MG63 (cell line): ENCODE measurements around the gene TMEM272. TPM values are rescaled to one million over a fixed set of nuclear protein-coding genes. Genes with fewer than 3 reads are reported as not detected.

Experiments
- DNase-seq: peaks from one replicate; pipeline ENCODE4 v3.0.0-alpha.2; 2020
- H3K27me3 ChIP-seq: fragments of 250-450 bp; sonication (Bioruptor Pico); 2 replicates; pipeline ENCODE4 v1.5.1; 2020; ENCODE audit warnings: mild to moderate bottlenecking, moderate library complexity
- H3K36me3 ChIP-seq: fragments of 250-450 bp; sonication (Bioruptor Pico); 2 replicates; pipeline ENCODE4 v1.5.1; 2020; ENCODE audit warnings: mild to moderate bottlenecking, moderate library complexity
- H3K4me3 ChIP-seq: fragments of 250-450 bp; sonication (Bioruptor Pico); 2 replicates; pipeline ENCODE4 v1.5.1; 2020; ENCODE audit warnings: mild to moderate bottlenecking, moderate library complexity
- H3K9me3 ChIP-seq: fragments of 250-450 bp; sonication (Bioruptor Pico); 2 replicates; pipeline ENCODE4 v1.5.1; 2020; ENCODE audit warnings: mild to moderate bottlenecking, moderate library complexity
- total RNA-seq: library from RNA; depleted of rRNA; stranded (reverse); fragments of >200 nt; shearing (Covaris generic); gene quantifications from 2 replicates; pipeline ENCODE4 v1.2.3, GENCODE V29; 2014; ENCODE audit warnings: low replicate concordance

Gene TMEM272
- total RNA-seq, 1 experiment from 2014 or later: not detected

- Histone ChIP-seq H3K36me3 (no peaks in the 10 kb centered on the region), H3K4me3 (no peak overlapping the region), H3K9me3 (no peaks in the 10 kb centered on the region), H3K27me3 (peaks cover 2% of the 10 kb centered on the region; the same call in 1 of the 2 replicates)
- DNase-seq: no peak
Observed at GRCh38 chr13:51819544-51819943, 25.4 kb downstream of the TMEM272 start.

- H3K36me3 ChIP-seq: no peaks in the 10 kb centered on the region
- H3K27me3 ChIP-seq: peaks cover 2% of the 10 kb centered on the region; the same call in 1 of the 2 replicates
- H3K9me3 ChIP-seq: no peaks in the 10 kb centered on the region
- DNase-seq: peak; percentile 38
- H3K4me3 ChIP-seq: no peak overlapping the region
Observed at GRCh38 chr13:51818781-51819511, 26.0 kb downstream of the TMEM272 start.

GRCh38 chr13:51818276-51818675, 26.7 kb downstream of the TMEM272 start:
- Histone ChIP-seq H3K4me3 (no peak overlapping the region), H3K27me3 (peaks cover 2% of the 10 kb centered on the region; the same call in 1 of the 2 replicates), H3K36me3 (no peaks in the 10 kb centered on the region), H3K9me3 (no peaks in the 10 kb centered on the region)
- no peak for DNase-seq

GRCh38 chr13:51817717-51818116, 27.3 kb downstream of the TMEM272 start:
- H3K9me3 ChIP-seq: no peaks in the 10 kb centered on the region
- peaks cover 2% of the 10 kb centered on the region; the same call in 1 of the 2 replicates for H3K27me3 ChIP-seq
- no peak for DNase-seq
- no peak overlapping the region for H3K4me3 ChIP-seq
- H3K36me3 ChIP-seq: no peaks in the 10 kb centered on the region

- H3K36me3 ChIP-seq: no peaks in the 10 kb centered on the region
- no peak for DNase-seq
- H3K27me3 ChIP-seq: peaks cover 2% of the 10 kb centered on the region; the same call in 1 of the 2 replicates
- no peaks in the 10 kb centered on the region for H3K9me3 ChIP-seq
- no peak overlapping the region for H3K4me3 ChIP-seq
Observed at GRCh38 chr13:51816604-51817249, 28.2 kb downstream of the TMEM272 start.

- no peak overlapping the region for H3K4me3 ChIP-seq
- peaks cover 2% of the 10 kb centered on the region; the same call in 1 of the 2 replicates for H3K27me3 ChIP-seq
- no peak for DNase-seq
Observed at GRCh38 chr13:51815848-51816247, 29.1 kb downstream of the TMEM272 start.

GRCh38 chr13:51814825-51815650, 29.9 kb downstream of the TMEM272 start:
- H3K36me3 ChIP-seq: no peaks in the 10 kb centered on the region
- H3K27me3 ChIP-seq: peaks cover 2% of the 10 kb centered on the region; the same call in 1 of the 2 replicates
- H3K9me3 ChIP-seq: no peaks in the 10 kb centered on the region
- no peak overlapping the region for H3K4me3 ChIP-seq
- peak; percentile 41 for DNase-seq

More at GRCh38 chr13:51815848-51816247, 29.1 kb downstream of the TMEM272 start:
- no peaks in the 10 kb centered on the region for H3K9me3 ChIP-seq
- no peaks in the 10 kb centered on the region for H3K36me3 ChIP-seq

- DNase-seq: no peak
- peaks cover 2% of the 10 kb centered on the region; the same call in 1 of the 2 replicates for H3K27me3 ChIP-seq
- no peak overlapping the region for H3K4me3 ChIP-seq
- no peaks in the 10 kb centered on the region for H3K9me3 ChIP-seq
- no peaks in the 10 kb centered on the region for H3K36me3 ChIP-seq
Observed at GRCh38 chr13:51814071-51814470, 30.9 kb downstream of the TMEM272 start.

- Histone ChIP-seq H3K9me3 (no peaks in the 10 kb centered on the region), H3K27me3 (peaks cover 2% of the 10 kb centered on the region; the same call in 1 of the 2 replicates), H3K36me3 (no peaks in the 10 kb centered on the region), H3K4me3 (no peak overlapping the region)
- no peak for DNase-seq
Observed at GRCh38 chr13:51811920-51812451, 33.0 kb downstream of the TMEM272 start.

GRCh38 chr13:51811046-51811445, 33.9 kb downstream of the TMEM272 start:
- Histone ChIP-seq H3K4me3 (no peak overlapping the region), H3K9me3 (no peaks in the 10 kb centered on the region), H3K27me3 (peaks cover 2% of the 10 kb centered on the region; the same call in 1 of the 2 replicates), H3K36me3 (no peaks in the 10 kb centered on the region)
- no peak for DNase-seq

GRCh38 chr13:51808811-51809210, 36.2 kb downstream of the TMEM272 start:
- no peaks in the 10 kb centered on the region for H3K36me3 ChIP-seq
- H3K27me3 ChIP-seq: no peaks in the 10 kb centered on the region
- H3K4me3 ChIP-seq: no peak overlapping the region
- no peak for DNase-seq
- no peaks in the 10 kb centered on the region for H3K9me3 ChIP-seq

- Histone ChIP-seq H3K4me3 (no peak overlapping the region), H3K27me3 (no peaks in the 10 kb centered on the region), H3K36me3 (no peaks in the 10 kb centered on the region), H3K9me3 (no peaks in the 10 kb centered on the region)
- DNase-seq: no peak
Observed at GRCh38 chr13:51807041-51807440, 37.9 kb downstream of the TMEM272 start.

- H3K27me3 ChIP-seq: no peaks in the 10 kb centered on the region
- H3K4me3 ChIP-seq: no peak overlapping the region
- H3K36me3 ChIP-seq: no peaks in the 10 kb centered on the region
- H3K9me3 ChIP-seq: no peaks in the 10 kb centered on the region
- peak; percentile 40 for DNase-seq
Observed at GRCh38 chr13:51806566-51806965, 38.4 kb downstream of the TMEM272 start.

- Histone ChIP-seq H3K4me3 (no peak overlapping the region), H3K36me3 (no peaks in the 10 kb centered on the region), H3K27me3 (no peaks in the 10 kb centered on the region), H3K9me3 (no peaks in the 10 kb centered on the region)
- DNase-seq: no peak
Observed at GRCh38 chr13:51805925-51806324, 39.1 kb downstream of the TMEM272 start.

GRCh38 chr13:51805313-51805712, 39.7 kb downstream of the TMEM272 start:
- no peaks in the 10 kb centered on the region for H3K27me3 ChIP-seq
- H3K9me3 ChIP-seq: no peaks in the 10 kb centered on the region
- H3K36me3 ChIP-seq: no peaks in the 10 kb centered on the region
- no peak for DNase-seq
- no peak overlapping the region for H3K4me3 ChIP-seq

- no peaks in the 10 kb centered on the region for H3K9me3 ChIP-seq
- DNase-seq: no peak
- no peaks in the 10 kb centered on the region for H3K36me3 ChIP-seq
- H3K27me3 ChIP-seq: no peaks in the 10 kb centered on the region
- H3K4me3 ChIP-seq: peak overlapping the region; percentile 64
Observed at GRCh38 chr13:51804295-51805172, 40.4 kb downstream of the TMEM272 start.
